NCI-H2196 (cell line): ENCODE data around the gene MYD88.
A peak's percentile ranks its signal among the peaks of the same experiment; 100 is the strongest.

Source experiments
- DNase-seq: peaks from one replicate; lab custom pipeline; 2025; ENCODE audit not compliant: unreplicated experiment; lab: John Stamatoyannopoulos, UW

Gene MYD88

GRCh38 chr3:38111696-38112377 lies 26.6 kb upstream of the MYD88 start:
- DNase-seq, result no peak

GRCh38 chr3:38112378-38112761 lies 26.1 kb upstream of the MYD88 start:
- no peak for DNase-seq

GRCh38 chr3:38114052-38114874 lies 24.2 kb upstream of the MYD88 start:
- no peak for DNase-seq

- DNase-seq, result no peak
Measured at GRCh38 chr3:38114875-38115644, 23.4 kb upstream of the MYD88 start.

- DNase-seq, result no peak
Measured at GRCh38 chr3:38115645-38116427, 22.6 kb upstream of the MYD88 start.

GRCh38 chr3:38116471-38117162 lies 21.8 kb upstream of the MYD88 start:
- no peak for DNase-seq

GRCh38 chr3:38117163-38117716 lies 21.2 kb upstream of the MYD88 start:
- no peak for DNase-seq

DNA sequence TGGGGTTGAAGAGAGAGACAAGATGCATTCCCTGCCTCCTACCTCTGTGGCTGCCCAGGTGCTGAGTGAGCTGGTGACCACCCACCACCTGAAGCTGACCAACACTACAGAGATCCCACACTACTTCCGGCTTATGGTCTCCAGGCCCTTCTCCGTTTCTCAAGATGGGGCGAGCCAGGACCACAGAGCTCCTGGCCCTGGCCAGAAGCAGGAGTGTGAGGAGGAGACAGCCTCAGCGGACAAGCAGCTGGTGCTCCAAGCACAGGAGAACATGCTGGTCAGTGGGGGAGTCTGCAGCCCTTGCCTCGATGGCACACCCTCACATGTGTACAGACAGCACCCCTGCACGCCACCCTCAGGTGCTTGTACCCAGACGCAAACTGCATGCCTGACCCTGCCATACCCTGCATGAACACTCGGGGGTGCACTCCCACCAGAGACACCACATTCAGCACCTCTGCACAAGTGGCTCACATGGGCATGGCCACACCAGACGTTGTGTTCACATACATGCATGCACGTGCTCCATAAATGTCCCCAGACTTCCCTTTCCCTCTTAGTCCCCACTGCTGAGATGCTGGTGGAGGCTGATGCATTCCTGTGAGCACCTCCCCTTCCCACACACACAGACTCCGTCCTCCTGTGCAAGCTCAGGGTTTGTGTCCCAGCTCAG lies 20.6 kb upstream of the MYD88 start:
- DNase-seq, result peak; percentile 4

- DNase-seq, result no peak
Measured at GRCh38 chr3:38118421-38119247, 19.8 kb upstream of the MYD88 start.

GRCh38 chr3:38119248-38119544 lies 19.3 kb upstream of the MYD88 start:
- DNase-seq, result no peak

DNA sequence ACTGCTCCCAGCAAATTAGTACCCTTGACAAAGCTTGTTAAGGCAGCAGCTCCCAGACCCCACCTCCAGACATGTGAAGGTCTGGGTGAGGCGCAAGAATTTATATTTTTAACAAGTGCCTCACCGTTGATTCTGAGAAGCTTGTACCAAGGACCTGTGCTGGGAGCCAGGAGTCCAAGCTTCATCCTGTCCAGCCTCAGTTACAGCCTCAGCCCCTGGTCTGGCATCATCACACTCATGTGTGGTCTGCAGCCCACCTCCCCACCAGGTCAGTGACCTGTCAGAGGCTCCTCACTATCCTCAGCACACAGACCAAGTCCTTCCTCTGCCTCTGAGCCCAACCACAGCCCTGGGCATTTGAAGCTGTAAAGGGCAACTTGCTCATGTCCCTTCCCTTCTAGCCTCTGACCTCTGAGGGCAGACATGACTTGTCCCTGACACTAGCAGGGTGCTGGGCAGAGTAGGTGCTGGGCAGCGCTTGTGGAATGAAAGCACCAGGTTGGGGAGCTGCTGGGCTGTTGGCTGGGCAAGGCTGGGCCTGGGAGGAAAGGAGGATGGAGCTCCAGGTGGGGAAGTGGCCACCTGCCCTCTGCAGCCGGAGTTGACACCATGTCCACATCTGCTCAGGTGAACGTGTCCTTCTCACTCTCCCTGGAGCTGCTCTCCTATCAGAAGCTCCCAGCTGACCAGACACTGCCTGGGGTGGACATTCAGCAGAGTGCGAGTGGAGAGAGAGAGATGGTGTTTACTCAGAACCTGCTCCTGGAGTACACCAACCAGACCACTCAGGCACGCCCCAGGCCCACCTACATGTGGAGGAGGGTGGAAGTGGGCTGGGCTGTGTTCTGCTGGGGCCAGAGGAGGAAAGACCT lies 18.4 kb upstream of the MYD88 start:
- no peak for DNase-seq

DNA sequence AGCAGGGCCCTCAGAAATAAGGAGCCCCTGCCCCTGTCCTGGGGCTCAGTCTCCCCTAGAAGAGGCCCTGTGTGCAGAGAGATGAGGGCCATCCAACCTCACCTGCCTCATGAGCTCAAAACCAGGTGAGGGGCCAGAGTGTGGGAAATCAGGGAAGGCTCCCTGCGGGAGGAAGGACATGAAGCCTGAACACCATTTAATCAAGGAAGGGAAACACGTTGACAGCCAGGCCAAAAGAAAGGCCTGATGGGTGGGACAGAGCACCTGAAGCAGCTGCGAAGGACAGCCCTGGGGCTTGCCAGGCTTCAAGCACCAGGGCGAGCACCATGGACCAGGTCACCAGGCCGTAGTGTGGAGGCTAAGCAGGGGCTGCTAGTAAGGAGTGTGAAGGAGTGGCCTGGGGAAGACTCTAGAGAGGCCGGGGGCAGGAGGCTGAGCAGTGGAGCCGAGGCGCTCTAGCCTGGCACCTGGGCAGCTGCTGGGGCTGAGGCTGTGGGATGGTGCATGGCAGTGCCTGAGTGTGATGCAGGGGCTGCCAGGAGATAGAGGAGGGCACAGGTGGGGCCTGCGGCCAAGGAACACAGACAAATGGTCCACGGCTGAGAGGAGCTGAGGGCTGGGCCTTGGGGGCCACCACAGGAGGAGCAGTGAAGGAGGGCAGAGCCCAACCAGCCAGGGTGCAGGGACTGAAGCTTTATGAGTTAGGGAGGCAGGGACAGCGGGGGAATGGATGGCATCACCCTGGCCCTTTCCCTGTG lies 17.6 kb upstream of the MYD88 start:
- no peak for DNase-seq

DNA sequence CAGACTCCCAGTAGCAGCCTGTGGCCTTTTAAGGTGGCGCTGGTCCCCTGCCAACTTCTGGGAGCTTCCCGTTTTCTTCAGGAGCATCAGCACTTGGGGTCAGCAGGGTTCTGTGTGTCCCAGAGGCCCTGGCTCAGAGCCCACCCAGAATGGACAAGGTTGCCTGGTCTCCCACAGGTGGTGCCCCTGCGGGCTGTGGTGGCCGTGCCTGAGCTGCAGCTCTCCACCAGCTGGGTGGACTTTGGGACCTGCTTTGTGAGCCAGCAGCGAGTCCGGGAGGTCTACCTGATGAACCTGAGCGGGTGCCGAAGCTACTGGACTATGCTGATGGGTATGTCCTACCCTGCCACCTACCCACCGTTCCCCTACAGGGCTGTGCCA lies 17.0 kb upstream of the MYD88 start:
- no peak for DNase-seq

GRCh38 chr3:38121832-38122461 lies 16.5 kb upstream of the MYD88 start:
- DNase-seq, result no peak

- no peak for DNase-seq
Measured at GRCh38 chr3:38122712-38123290, 15.7 kb upstream of the MYD88 start.

GRCh38 chr3:38124324-38125122 lies 13.9 kb upstream of the MYD88 start:
- DNase-seq, result no peak
